Neuron (in vitro differentiated cells): ENCODE measurements around the gene TASP1.

Experiments used
- H2AFZ ChIP-seq: one replicate; pipeline ENCODE4 v1.6.1; 2013; ENCODE audit warnings: low read depth, mild to moderate bottlenecking, inconsistent platforms, low read length, moderate library complexity
- H3K27me3 ChIP-seq: one replicate; pipeline ENCODE4 v1.6.1; 2013; ENCODE audit warnings: low read length; ENCODE audit not compliant: insufficient read depth
- H3K36me3 ChIP-seq: one replicate; pipeline ENCODE4 v1.6.1; 2013; ENCODE audit warnings: low read length; ENCODE audit not compliant: insufficient read depth
- H3K4me1 ChIP-seq: one replicate; pipeline ENCODE4 v1.6.1; 2013; ENCODE audit warnings: low read length; ENCODE audit not compliant: insufficient read depth
- H3K4me3 ChIP-seq: 2 replicates; pipeline ENCODE4 v1.5.1; 2013; ENCODE audit warnings: mild to moderate bottlenecking, low read length, moderate library complexity
- H3K9me3 ChIP-seq: one replicate; pipeline ENCODE4 v1.6.1; 2013; ENCODE audit warnings: low read length

The TASP1 gene, protein sequence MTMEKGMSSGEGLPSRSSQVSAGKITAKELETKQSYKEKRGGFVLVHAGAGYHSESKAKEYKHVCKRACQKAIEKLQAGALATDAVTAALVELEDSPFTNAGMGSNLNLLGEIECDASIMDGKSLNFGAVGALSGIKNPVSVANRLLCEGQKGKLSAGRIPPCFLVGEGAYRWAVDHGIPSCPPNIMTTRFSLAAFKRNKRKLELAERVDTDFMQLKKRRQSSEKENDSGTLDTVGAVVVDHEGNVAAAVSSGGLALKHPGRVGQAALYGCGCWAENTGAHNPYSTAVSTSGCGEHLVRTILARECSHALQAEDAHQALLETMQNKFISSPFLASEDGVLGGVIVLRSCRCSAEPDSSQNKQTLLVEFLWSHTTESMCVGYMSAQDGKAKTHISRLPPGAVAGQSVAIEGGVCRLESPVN

DNA sequence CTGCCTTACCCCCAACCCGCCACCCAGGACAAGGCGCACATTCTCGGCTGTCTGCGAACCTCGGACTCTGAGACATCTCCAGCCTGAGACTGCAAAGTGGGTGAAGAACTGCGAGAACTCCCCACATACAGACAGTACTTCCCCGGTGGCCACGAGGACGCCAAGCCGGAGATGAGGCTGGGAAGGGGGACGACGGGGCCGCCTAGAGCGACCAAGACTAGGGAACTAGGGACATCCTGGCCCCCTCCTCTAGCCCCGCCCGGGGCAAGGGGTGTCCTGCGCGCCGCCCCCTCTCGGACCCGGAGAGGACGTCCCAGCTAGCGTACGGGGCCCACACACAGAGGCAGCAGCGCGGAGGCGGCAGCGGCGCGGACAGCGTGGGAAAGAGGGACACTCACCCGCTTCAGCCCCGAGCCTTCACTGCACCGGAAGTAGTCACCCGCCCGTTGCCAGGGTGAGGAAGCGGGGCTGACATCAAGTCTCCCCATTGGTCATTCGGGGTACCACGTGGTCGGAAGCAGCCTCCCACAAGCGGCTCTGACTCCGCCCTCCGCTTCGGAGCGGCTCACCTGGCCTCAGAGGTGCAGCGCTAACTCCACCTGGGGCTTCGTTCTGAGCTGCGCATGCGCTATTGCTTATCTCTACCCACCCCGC, at the start of gene TASP1:
Gene TASP1, minus strand, starts transcription at position 437 of the 654 bp plus-strand sequence. CDS start 8,854 bp downstream, outside the sequence.
- no peaks in the 10 kb centered on the region for H3K36me3 ChIP-seq
- H3K9me3 ChIP-seq, result no peaks in the 10 kb centered on the region
- peak within 1 kb of the TSS; percentile 97 for H2AFZ ChIP-seq
- H3K27me3 ChIP-seq, result peaks cover 4% of the 10 kb centered on the region
- H3K4me3 ChIP-seq, result peak within 1 kb of the TSS; percentile 82
- H3K4me1 ChIP-seq, result peaks cover 5% of the 10 kb centered on the region

DNA sequence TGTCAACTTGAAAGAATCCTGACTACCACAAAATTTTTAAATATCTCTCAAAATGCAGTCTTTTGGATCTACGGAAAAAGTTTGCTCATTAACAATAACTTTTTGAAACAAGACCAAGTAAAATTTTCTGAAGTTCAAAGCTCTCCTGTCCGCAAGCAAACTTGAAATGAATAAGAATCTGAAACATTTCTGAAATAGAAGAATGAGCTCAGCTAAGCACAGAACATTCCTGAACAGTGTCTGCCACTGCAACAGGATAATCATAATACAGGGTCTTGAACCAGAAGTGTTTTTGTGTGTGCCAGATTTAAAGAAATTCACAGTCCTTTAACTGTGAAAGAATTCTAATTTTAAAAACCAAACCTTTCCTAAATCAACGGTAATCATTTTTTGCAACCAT, 49.1 kb upstream of the TASP1 start:
- Histone ChIP-seq H3K4me1 (no peaks in the 10 kb centered on the region), H3K27me3 (no peaks in the 10 kb centered on the region), H3K9me3 (no peaks in the 10 kb centered on the region), H2AFZ (no peak overlapping the region), H3K36me3 (no peaks in the 10 kb centered on the region), H3K4me3 (no peak overlapping the region)

GRCh38 chr20:13685623-13686022, 46.9 kb upstream of the TASP1 start:
- no peak overlapping the region for H3K4me3 ChIP-seq
- no peaks in the 10 kb centered on the region for H3K9me3 ChIP-seq
- no peaks in the 10 kb centered on the region for H3K4me1 ChIP-seq
- H2AFZ ChIP-seq, result no peak overlapping the region
- H3K36me3 ChIP-seq, result no peaks in the 10 kb centered on the region
- H3K27me3 ChIP-seq, result no peaks in the 10 kb centered on the region

DNA sequence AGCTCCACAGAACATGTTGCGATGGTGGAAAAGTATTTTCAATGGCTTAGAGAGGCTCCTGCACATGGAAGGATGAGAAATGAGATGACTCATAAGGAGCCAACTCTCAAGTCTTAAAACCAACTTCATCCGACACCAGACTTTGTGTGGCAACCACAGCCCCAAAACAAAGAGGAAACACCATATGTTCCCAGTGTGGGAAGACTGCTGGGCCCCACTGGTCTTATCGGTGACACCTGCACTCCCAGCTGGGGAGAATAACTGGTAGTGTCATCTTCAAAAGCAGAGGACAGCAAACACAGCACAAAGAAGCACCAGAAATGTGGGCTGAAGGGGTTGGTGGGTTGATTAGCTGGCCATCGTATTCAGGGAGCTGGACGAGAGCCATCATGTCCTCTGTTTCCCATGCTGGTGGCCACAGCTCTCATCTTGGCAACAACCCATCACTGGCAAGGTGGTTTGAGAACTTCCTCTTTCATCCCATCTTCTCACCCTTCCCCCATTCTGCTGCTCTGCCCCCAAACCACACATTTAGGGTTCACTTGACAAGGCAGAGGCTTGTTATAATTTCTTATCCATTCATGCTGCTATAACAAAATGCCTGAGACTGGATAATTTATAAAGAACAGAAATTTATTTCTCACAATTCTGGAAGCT, 46.0 kb upstream of the TASP1 start:
- H3K9me3 ChIP-seq, result no peaks in the 10 kb centered on the region
- no peaks in the 10 kb centered on the region for H3K36me3 ChIP-seq
- H3K27me3 ChIP-seq, result no peaks in the 10 kb centered on the region
- H2AFZ ChIP-seq, result no peak overlapping the region
- H3K4me3 ChIP-seq, result no peak overlapping the region
- no peaks in the 10 kb centered on the region for H3K4me1 ChIP-seq

GRCh38 chr20:13683833-13684232, 45.1 kb upstream of the TASP1 start:
- no peaks in the 10 kb centered on the region for H3K4me1 ChIP-seq
- no peak overlapping the region for H3K4me3 ChIP-seq
- no peak overlapping the region for H2AFZ ChIP-seq
- no peaks in the 10 kb centered on the region for H3K27me3 ChIP-seq
- no peaks in the 10 kb centered on the region for H3K36me3 ChIP-seq
- H3K9me3 ChIP-seq, result no peaks in the 10 kb centered on the region

DNA sequence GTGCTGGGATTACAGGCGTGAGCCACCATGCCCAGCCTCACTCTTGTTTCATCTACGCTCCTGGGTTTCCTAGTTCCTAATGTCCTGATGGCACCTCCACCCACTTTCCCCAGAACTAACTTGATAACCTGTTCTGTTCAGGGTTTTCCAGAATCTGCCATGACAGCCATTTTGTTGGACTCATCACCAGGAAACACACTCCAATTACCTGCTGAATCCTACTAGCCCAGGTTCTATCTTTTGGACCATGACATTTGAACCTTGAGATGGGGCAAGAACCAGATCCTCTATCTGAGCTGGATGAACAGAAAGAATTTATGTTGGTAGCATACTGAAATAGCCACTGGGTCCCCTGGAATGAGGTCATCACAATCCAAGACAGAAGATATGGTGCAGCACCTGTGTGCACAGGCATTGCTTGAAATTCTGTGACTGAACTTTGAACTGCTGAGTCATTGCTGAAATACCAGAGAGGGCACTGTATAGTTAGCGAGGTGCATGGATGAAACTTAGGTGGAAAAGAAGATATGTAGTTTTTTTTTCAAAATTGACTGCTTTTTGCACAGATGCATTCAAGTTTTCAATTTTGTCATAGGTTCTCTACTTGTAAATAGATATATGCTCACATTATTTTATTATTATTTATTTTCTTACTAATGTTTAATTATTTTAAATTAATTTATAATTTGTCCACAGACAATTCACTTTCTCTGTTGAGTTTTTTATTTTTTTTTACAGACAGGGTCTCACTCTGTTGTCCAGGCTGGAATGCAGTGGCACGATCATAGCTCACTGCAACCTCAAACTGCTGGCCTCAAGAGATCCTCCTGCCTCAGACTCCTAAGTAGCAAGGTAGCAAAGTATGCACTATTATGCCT, 42.8 kb upstream of the TASP1 start:
- no peak overlapping the region for H3K4me3 ChIP-seq
- H3K9me3 ChIP-seq, result no peaks in the 10 kb centered on the region
- H3K27me3 ChIP-seq, result no peaks in the 10 kb centered on the region
- H3K36me3 ChIP-seq, result no peaks in the 10 kb centered on the region
- H2AFZ ChIP-seq, result no peak overlapping the region
- no peaks in the 10 kb centered on the region for H3K4me1 ChIP-seq

- H3K4me3 ChIP-seq, result no peak overlapping the region
- H3K27me3 ChIP-seq, result no peaks in the 10 kb centered on the region
- no peaks in the 10 kb centered on the region for H3K9me3 ChIP-seq
- no peak overlapping the region for H2AFZ ChIP-seq
- H3K36me3 ChIP-seq, result no peaks in the 10 kb centered on the region
- no peaks in the 10 kb centered on the region for H3K4me1 ChIP-seq
Observed at GRCh38 chr20:13678944-13679343, 40.2 kb upstream of the TASP1 start.

- H3K4me1 ChIP-seq, result no peaks in the 10 kb centered on the region
- no peaks in the 10 kb centered on the region for H3K9me3 ChIP-seq
- no peaks in the 10 kb centered on the region for H3K36me3 ChIP-seq
- no peaks in the 10 kb centered on the region for H3K27me3 ChIP-seq
- no peak overlapping the region for H3K4me3 ChIP-seq
- no peak overlapping the region for H2AFZ ChIP-seq
Observed at GRCh38 chr20:13677241-13677640, 38.5 kb upstream of the TASP1 start.

GRCh38 chr20:13676682-13677081, 38.0 kb upstream of the TASP1 start:
- Histone ChIP-seq H3K4me3 (no peak overlapping the region), H3K4me1 (no peaks in the 10 kb centered on the region), H2AFZ (no peak overlapping the region), H3K9me3 (no peaks in the 10 kb centered on the region), H3K36me3 (no peaks in the 10 kb centered on the region), H3K27me3 (no peaks in the 10 kb centered on the region)

DNA sequence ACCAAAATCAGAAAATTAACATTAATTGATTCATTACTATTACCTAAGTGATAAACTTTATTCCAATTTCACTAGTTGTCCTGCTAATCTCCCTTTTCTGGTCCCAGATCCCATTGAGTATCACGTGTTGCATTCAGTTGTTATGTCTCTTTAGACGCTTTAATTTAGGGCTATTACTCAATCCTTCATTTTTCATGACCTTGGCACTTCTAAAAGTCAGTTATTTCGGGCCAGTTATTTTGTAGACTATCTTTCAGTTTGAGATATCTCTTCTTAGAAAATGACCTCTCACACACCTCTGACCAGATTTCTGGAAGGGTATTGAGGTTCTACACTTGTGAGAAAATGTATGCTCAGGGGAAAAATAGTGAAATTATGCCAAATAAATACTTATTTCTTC, 34.0 kb upstream of the TASP1 start:
- Histone ChIP-seq H3K4me1 (no peaks in the 10 kb centered on the region), H2AFZ (no peak overlapping the region), H3K36me3 (no peaks in the 10 kb centered on the region), H3K4me3 (no peak overlapping the region), H3K9me3 (no peaks in the 10 kb centered on the region), H3K27me3 (peaks cover 2% of the 10 kb centered on the region)

GRCh38 chr20:13671916-13672378, 33.2 kb upstream of the TASP1 start:
- no peak overlapping the region for H2AFZ ChIP-seq
- peaks cover 2% of the 10 kb centered on the region for H3K27me3 ChIP-seq
- no peaks in the 10 kb centered on the region for H3K36me3 ChIP-seq
- H3K4me1 ChIP-seq, result no peaks in the 10 kb centered on the region
- no peaks in the 10 kb centered on the region for H3K9me3 ChIP-seq
- no peak overlapping the region for H3K4me3 ChIP-seq

GRCh38 chr20:13671512-13671911, 32.8 kb upstream of the TASP1 start:
- Histone ChIP-seq H3K9me3 (no peaks in the 10 kb centered on the region), H3K27me3 (peaks cover 2% of the 10 kb centered on the region), H3K4me3 (no peak overlapping the region), H3K4me1 (no peaks in the 10 kb centered on the region), H2AFZ (no peak overlapping the region), H3K36me3 (no peaks in the 10 kb centered on the region)
